HUDEP-2 (cell line): ENCODE measurements around the gene LAMA2.

ENCODE experiments used
- DNase-seq, 76 experiments: peaks; one replicate each; lab custom pipeline; 2025; ENCODE audit not compliant: unreplicated experiment in 76 of 76; lab: John Stamatoyannopoulos, UW

The LAMA2 gene

DNA sequence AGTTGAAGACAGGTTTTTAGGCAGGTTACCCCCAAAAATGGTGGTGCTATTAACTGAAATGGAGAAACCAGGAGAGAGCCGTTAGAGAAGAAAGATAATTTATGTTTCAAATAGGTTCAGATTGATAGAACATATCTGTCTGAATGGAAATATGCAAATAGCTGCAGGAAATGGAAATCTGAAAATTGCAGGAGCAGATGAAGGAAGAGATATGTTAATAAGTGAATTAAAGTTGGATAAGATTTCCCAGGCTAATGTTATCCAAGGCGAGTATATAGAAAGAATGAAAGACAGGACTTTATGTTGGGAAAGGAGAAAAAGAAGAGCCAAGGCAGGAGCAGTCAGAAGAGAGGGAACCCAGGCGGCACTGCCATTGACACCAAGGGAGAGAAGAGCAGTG, 461.4 kb downstream of the LAMA2 start:
- DNase-seq = no peak

DNA sequence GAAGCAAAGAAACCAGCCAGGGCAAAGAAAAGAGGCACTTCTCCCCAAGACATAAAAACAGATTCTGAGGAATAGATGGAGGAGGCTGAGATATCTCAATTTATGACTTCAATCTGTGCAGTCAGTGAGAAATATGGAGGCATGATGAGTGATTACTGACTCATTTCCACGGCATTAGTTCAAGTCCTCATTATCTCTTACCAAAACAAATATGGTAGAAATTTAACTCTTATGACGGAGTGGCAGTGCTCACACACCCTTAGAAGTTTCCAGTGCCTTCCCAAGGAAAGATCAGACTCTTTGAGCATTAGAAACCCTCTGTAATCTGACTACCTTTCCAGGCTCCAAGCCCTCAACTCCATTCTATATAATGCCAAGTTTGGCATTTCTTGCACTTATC, 463.0 kb downstream of the LAMA2 start:
- no peak for DNase-seq

DNA sequence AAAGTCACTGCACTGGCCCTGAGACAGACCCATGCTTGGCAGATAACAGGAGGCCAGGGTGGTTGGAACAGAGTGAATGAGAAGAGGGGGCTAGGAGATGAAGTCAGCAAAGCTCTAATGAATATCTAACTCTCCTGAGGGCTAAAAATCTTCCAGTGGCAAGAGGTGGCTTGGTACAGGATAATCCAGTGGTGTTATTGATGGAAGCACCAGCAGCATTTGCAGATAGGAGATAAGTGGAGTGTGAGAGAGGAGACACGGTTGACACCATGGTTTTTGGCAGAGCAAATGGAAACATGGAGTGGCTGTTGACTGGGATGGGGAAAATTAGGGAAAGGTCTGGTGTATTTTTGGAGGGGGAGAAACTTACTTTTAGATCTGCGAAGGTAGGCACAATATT, 464.0 kb downstream of the LAMA2 start:
- no peak for DNase-seq

DNA sequence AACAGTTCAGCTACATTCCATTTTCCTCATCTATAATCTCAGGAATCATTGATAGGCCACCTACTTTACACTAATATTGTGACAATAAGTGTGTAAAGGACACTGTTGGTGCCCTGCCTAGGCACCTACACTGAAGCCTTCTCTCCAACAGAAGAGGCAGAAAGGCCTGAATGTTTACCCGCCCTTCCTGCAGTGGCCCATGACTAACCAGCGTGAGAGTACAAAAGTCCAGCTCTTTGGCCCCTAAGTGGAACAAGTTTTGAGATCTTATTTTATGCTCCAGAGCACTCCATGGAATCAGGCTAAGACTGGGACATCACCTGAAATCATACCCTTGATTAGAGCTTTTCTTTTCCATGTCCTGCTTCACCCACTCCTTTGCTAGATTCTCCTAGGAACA, 467.3 kb downstream of the LAMA2 start:
- DNase-seq = no peak

DNA sequence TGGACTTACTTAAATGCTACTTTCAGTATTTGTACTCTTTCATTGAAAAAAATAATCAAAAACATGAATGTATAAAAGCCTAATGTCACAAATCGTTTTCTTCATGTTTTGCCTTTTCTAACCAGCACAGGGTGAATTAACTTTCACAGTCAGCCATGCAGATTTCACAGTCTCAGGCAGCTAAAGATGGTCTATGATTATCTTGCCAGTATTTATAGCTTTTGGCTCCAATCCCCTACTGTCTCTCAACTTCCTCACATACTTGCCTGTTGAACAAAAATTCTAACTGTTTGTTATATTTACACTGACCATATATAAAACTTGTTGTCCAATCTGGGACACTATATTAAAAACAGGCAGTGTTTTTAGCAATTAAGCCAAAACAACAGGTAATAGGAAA, 468.9 kb downstream of the LAMA2 start:
- no peak for DNase-seq

DNA sequence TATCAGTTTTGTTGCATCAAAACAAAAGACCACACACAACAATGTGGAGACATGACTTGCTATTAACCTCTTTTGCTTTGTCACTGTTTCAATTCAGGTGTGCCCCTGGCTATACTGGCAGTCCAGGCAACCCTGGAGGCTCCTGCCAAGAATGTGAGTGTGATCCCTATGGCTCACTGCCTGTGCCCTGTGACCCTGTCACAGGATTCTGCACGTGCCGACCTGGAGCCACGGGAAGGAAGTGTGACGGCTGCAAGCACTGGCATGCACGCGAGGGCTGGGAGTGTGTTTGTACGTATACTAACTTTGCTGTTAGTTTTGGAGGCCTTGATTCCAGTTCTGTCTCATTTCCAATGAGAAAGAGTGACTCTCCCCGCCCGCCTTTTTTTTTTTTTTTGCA, 470.1 kb downstream of the LAMA2 start:
- DNase-seq = no peak

DNA sequence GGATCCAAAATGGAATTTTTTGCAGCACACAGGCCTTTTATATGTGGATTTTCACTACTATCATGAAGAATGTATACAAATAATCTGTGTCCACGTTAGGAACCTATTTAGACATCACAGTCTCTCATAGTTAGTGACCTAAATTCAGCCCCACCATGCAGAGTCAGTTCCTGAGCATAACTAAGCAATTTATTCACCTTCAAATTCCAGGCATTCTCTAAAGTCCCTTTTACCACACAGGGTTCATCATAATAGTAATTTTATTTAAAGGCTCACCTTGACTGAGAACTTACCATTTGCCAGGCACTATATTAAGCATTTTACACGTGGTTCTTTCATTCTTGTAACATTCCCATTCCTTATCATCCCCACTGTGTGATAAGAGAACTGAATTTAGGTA, 473.2 kb downstream of the LAMA2 start:
- no peak for DNase-seq

DNA sequence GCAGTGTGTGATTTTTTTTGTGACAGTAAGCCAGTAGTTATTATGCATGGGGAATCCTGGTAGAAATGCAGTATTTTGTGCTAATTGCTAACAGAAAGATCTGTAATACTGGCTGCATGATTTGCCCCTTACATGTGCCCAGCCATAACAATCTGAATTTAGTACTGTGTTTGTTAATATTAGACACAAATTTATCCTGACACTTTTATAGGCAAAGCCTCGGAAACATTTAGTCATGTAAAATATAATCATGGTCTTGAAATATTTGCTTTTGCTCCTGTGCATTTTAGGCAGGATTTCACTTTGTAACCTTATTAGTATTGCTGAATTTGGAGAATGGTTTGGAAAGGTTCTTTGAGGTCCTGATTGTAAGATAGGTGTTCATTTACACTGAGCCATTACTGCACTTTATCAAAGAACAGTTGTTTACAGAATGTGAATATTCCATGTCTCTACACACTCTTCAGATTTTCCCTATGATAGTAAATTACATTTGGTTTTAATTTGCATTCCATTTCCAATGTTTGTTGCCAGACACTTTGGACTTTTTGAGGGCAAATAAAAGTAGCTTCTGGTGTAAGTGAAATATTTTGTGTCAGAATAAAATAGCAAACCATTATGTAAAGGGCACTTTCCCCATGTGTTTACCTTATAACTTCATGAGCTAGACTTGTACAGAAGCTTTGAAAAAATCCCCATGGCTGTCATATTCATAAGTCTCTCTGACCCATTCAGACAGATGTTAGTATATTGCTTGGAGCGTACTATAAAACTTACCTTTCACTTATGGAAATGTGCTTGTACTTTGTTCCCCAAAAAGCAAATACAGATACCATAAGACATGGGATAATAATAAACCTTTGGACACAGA, 477.1 kb downstream of the LAMA2 start:
- no peak for DNase-seq

DNA sequence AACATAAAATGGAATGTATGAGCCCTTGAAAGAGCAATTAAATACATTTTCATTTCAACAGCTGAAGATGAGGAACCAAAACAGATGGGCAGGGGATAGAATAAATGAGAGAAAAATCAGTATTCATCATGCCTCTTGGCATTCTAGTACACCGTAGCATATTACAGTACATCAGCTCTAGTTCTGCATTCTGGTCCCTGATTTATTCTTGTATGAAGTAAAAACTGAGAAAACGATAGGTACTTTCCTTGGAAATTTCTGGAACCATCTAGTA, 477.7 kb downstream of the LAMA2 start:
- no peak for DNase-seq

DNA sequence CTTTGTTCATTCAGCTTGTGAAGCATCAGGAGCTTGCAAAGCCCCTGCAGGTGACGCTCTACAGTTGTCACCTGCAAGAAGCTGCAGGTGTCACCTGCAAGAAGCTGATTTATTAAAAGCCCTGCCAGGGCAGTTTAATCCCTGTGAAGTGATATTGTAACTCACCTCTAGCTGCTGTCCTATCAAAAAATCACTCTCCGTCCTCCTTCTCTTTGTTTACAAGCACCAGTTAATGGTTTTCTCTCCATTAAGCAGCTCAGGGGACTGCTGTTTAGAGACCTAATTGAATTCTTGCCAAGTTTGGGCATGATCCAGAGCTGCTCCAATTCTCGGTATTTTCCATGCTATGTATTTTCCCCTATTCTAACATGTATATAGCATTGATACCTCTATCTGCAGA, 481.1 kb downstream of the LAMA2 start:
- DNase-seq = no peak

DNA sequence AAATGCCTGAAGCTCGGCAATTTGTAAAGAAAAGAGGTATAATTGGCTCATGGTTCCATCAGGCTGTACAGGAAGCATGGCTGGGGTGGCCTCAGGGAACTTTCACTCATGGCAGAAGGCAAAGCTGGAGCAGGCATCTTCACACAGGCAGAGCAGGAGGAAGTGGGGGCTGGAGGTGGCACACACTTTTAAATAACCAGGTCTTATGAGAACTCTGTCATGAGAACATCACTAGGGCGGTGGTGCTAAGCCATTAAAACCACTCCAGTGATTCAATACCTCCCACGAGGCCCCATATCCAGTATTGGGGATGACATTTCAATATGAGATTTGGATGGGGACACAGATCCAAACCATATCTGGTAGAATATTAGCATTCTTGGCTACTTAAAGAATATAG, 481.8 kb downstream of the LAMA2 start:
- no peak for DNase-seq

DNA sequence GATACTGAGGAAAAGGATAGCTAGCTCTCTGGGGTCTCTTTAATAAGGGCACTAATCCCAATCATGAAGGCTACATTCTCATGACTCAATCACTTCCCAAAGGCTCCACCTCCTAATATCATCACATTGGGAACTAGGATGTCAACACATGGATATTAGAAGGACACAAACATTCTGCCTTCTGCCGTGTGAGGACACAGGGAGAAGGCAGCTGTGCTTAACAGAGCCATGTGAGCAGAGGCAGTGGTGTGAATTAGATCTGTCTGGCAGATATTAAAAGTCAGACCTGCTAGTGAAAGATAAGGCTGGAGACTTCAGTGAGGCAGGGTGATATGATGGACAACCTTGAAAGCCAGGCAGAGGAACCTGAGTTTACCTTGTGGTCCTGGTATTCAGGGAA, 485.1 kb downstream of the LAMA2 start:
- DNase-seq = no peak

DNA sequence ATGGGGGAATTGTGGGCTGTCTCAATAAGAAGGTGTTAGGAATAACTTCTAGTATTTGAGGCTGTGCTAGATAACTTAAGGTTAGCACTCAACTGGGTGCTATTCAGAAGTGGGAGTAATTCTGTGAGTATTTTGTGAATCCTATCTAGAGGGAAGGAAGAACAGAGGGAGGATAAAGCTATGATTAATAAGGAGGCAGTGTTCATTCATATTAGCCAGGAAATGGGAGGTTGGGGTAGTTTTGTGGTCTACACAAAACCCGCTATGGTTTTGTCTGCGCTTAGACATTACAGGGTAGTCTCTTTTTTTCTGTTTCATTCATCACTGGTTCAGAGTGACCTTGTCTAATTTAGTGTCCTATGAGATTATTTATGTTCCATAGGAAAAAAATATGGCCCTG, 486.0 kb downstream of the LAMA2 start:
- no peak for DNase-seq

DNA sequence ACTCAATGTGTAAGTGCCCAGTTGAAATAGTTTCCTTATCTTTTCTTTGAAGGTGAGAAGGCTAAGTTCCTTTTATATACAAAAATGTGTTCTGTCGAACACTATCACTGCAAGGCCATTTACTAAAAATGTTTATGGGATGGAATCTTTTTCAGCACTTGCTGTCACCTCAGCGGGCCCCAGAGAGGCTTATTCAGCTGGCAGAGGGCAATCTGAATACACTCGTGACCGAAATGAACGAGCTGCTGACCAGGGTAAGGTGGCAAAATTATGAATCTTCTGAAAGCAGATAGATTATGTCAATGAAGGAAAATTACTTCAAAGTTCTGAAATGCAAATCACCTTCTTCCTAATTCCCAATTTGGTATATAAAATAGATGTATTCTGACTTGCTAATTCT, 486.8 kb downstream of the LAMA2 start:
- DNase-seq = no peak

DNA sequence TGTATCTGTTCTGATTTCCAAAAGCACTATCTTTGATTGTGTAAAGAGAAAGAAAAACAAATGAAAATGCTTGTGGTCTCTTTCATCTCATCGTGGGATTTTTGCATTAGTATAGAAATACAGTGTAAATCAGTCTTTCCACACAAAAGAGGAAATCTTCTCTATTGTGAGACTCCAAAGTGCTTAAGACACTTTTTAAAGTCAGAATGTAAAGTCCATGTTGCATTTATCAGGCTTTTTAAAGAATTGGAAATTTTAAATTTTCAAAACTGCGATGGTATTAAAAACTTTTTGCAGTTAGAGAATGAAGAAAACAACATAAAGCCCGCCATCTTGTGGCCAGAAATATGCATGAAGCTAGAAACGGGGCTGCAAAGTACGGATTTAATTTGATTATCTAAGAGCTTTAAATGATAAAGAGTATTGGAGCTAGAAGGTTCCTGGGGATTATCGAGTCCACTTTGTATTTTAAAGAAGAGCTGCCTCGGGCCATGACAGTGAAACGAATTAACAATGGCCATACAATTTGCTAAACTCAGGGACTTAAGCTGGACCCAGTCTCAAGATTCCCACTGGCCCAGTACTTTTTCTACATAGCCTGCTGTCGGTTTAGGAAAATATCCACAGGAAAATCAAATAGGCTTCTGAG, 487.5 kb downstream of the LAMA2 start:
- DNase-seq = peak in 16 of 76 experiments; percentile 2 to 46 (median 12)

DNA sequence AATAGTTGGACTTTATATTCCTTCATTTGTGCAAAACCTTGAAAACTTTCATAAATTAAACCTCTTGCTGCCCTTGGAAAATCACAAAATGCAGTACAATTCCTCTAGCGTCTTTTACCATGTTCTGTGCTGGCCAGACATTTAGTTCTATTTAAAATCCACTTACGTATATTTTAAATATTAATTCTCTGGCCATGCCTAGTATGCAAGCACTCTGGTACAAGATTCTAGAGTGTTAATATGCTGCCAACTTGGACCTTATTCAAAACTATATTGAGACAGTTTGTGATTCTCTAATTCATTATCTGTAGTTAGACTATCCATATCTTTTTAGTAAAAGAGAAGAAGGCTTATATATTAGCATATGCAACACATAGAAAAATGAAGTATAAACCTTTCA, 498.9 kb downstream of the LAMA2 start:
- DNase-seq = no peak

DNA sequence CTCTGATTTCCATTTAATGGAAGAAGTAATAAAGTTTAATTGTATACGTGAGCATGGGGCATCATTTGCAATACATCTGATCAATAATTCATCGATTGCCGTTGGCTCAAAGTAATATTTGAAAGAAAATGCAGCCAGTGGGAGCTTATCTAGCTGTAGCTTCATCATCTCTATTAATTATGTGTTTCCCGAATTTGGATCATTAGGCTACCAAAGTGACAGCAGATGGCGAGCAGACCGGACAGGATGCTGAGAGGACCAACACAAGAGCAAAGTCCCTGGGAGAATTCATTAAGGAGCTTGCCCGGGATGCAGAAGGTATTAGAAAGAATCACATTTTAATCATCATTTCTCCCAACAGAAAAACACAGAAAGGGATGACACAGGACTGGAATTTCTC, 500.0 kb downstream of the LAMA2 start:
- DNase-seq = no peak

DNA sequence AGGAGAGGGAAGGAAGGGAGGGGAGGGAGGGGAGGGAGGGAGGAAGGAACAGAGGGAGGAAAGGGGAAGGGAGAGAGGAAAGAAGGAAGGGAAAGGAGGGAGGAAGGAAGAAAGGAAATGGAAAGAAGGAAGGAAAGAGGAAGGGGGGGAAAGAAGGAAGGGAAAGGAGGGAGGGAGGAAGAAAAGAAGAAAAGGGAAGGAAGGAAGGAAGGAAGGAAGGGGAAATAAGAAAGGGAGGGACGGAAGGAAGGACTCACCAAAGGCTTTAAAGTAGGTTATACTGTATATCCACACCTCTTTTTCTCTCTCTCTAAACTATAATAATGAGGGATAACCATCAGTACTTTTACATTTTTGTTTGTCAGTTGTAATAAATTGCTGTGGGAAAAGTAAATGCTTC, 502.2 kb downstream of the LAMA2 start:
- DNase-seq = no peak

DNA sequence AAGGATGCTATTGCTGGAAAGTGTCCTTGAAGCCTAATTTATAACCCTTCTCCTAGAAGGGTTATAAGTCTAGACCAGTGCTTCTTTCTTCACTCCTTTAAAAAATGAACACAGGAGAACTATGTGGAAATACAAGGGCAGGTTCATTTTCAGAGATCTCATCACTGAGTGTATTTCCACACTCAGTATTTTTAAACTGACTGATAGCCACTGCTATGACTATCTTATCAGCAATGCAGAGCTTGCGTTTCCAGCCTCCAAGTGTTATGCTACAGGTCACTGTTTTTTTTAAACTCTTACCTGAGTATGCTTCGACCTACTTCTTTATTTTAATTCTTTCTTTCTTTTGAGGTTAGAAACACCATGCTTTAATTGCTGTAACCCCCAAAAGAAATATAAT, 508.0 kb downstream of the LAMA2 start:
- DNase-seq = no peak

DNA sequence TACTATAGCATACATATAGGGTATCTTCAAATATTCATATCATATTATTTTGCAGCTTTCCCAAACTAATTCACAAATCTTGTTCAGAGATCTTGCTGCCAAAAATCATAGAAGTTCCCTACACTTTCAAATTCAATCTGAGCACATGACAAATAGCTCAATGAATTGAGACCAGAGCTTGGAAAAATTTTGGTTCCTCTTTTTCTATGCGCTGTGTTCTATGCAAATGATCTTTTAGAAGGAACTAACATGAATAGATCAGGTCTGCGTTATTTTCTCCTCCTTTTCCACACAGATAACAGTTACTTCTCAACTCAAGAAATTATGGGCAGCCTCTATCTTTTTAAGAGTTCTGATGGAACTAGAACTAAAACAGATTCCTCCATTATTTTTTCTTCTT, 510.7 kb downstream of the LAMA2 start:
- DNase-seq = no peak

DNA sequence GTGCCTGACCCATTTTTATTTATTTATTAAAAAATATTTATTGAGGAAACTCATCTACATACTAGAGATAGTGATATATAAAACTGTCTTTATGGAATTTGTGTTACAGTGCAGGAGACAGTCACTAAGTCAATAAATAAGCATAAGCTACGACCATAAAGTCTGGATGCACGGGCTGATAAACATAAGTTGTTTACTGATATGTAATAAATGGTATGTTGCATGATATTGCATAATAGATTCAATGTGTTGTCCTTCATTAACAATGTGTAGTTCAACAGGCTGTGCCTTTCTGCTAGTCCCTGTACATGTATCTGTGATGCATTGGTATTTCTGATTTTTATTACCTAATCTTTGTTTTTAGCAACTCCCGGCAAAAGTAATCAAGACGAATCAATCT, 515.8 kb downstream of the LAMA2 start:
- DNase-seq = no peak

DNA sequence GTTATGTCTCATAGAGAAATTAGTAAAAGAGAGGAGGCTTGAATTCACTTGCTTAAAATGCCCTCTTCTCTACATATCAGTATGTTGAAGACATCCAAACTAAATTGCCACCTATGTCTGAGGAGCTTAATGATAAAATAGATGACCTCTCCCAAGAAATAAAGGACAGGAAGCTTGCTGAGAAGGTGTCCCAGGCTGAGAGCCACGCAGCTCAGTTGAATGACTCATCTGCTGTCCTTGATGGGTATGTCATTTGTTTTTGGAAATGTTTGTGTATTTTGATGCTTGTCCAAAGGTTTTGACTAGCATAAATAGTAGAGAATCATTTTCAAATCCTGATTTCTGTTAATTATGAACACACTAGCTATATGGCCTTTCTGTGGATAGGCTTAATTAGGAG, 519.3 kb downstream of the LAMA2 start:
- DNase-seq = no peak

DNA sequence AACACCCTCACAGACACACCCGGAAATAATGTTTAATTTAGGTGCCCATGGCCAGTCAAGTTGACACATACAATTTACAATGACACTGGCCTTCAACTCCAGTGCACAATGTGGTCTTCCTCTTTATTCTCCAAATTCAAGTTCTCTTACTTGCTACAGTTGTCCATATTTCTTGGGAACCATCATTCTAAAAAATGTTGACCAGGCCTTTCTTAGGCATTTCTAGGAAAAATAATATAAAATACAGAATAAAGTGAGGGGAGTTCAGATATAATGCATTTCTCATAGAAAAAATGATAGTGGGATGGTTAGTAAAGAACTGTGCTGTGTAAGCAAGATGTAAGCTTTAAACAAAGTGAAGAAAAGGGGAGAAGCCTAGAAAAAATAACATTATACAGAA, 528.2 kb downstream of the LAMA2 start:
- DNase-seq = no peak
